GM20431 (cell line): ENCODE measurements around the gene ZNF518B.

Source experiments
- in situ Hi-C: fragments of 300-500 bp; cut with MseI, MboI; formaldehyde crosslinking; loops from one replicate; pipeline ENCODE4 v1.15.0; 2020; ENCODE audit warnings: low sequenced_read_pairs; ENCODE audit not compliant: unreplicated experiment

ZNF518B gene, protein sequence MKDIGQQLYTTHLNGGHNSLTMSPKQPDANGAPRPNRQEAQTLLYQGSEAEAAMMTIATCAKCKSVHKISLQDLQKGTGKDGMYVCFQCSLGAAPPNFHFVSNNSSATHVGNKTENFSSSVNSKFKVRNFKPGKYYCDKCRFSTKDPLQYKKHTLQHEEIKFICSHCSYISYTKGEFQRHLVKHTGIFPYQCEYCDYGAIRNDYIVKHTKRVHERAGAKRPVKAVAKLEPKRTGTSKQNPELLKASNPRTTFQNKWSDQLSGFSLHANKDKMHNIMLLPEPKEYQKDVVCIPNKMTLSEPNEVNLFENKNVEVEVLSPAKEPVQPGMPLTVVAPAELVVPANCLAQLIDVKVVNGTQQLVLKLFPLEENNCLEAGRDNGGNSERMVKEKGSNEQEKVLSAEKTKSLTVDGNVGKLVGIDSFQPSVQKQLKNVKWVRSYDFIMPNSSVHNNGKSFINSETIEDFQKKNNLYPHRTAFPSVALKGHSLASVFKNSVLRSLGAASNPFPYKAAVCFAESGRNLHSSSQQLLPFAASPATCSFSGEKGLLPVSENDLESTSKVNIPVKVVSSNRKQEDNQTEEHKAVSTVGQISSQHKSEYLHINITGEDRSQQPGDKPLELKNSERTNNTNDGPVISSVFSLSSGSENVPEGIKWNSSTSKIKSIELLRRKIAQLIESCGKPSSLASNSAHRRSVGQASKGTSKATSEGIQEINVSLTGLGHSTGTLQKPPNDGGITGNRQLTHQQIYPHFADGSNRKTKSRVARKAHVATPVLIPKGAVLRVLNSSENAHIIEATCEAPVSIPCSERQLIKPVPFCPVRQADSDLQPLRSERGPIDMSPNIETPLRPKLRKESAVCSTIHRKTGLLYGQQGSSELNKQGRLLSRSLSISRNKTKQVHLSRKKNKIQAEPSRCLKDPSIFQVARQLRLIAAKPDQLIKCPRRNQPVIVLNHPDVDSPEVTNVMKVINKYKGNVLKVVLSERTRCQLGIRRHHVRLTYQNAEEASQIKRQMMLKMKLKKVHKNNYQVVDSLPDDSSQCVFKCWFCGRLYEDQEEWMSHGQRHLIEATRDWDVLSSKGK

DNA sequence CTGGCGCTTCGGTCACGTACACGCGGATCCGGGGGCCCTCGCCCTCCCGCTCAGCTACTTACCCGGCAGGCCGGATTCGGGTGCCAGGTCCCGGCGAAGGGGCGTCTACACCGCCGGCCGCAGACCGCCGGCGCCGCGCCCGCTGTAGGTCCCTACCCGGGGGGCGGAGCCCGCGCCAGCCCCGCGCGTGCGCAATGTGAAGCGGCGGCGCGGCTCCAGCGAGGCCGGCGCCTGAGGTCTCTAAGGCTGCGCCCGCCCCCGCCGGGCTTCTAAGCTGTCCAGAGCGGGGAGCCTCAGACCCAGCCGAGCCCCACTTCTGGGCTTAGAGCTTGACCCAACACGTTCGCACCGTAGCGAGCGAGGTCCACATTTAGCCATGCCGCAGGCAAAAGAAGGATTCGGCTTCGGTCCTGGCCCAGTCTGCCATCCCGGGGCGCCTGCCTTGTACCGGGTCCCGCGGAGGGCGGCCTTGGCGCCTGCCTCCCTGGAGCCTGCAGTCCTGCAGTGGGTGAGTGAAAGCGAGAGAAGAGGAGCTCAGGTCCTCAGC lies at the start of gene ZNF518B:
ZNF518B (minus strand) TSS at position 172 of the 547 bp plus-strand sequence. CDS start 11,098 bp downstream, outside the sequence.
- in situ Hi-C loops = no loop called here

DNA sequence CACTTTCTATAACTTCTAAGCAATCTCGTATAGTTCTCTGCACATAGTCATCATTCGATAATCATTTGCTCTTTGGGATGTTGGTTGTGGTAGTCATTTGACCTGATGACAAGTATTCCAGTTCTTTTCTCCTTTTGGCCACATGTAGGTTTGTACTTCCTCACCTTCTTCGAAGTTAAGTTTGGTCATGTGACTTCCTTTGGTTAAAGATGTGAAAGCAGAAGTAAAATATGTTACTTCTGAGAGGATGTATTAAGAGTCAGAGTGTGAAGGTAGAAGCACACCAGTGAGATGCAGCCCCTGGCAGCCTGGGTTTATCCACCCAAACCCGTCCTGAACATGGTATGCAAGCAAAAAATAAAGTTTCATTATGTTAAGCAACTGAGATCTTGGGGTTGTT lies 48.9 kb upstream of the ZNF518B start:
- in situ Hi-C loops = no loop called here

DNA sequence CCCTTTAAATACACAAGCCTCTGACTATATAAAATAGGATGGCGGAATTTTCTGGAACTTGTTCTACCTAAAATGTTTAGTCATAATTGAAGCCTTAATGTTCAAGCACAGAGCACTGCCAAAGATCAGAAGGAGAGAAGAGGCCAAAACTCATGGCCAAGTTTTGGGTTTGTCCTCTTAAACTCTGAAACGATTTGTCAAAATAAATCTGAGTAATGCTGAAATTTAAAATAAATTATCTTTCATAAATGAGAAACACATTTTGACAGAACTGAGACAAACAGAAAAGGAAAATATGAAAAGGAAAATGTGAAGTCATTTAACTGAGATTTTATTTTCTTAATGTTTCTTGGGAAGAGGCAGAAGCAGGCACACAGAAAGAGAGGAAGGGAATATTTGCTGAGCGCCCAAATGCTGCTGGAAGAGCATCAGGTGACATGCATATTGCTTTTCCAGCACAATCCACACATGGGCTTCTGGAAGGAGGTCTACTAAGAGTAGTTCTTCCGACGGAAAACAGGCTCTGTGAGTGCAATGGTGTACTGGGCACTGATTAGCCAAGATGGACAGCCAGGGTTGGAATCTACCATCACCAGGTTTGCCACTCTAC lies 47.4 kb upstream of the ZNF518B start:
- in situ Hi-C loops = no loop called here

DNA sequence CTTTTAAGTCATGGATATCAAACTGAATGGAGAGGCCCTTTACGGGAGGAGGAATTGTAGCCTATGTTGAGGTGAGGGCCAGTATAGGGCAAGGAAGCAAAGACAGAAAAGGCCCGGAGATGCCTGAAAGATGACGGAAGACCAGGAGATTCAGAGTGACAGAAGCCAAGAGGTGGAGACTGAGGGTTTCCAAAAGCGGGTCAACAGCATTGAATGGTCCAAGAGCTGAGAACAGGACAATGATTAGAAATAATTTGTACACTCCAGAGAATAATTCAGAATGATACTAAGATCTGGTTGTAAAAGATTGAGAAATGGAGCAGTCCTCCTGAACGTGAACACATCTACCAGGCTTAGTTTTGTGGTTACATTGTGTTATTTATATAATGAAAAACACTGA lies 45.5 kb upstream of the ZNF518B start:
- in situ Hi-C loops = no loop called here

DNA sequence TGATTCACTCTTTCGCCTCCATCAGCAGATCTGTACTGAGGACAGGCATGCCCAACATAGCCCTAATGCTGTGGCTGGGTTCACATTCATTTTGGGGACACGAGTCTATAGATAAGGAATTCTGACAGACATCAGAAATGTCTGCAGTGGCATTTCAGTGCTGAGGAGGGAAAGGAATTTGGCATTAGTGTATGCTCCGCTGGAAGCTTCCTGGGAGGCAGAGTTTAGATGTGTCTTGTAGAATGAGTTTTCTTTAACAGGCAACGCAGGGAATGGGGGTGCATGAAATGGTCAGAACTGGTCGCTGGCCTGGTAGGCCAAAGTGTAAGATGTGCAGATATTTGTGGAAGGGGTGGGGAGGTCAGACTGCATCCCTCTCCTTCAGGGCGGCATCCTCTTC lies 43.5 kb upstream of the ZNF518B start:
- in situ Hi-C loops = no loop called here

DNA sequence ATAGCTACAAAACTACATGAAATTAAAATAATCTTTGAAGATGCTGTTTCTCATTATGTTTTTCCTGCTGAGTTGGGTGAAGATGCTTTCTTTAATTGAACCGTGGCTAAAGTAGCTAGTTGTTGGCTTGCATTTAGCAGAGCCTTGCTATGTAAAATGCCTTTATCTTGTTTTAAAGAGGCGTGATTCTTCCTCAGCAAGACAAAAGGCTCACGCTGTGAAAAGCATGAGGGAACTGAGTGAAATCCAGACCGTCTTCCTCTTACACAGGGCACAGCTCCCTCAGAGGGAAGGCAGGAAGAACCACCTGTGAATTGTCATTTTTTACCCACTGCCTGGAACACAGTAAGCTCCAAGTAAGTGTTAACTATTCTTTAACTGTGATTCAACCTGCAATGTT lies 39.0 kb upstream of the ZNF518B start:
- in situ Hi-C loops = no loop called here

DNA sequence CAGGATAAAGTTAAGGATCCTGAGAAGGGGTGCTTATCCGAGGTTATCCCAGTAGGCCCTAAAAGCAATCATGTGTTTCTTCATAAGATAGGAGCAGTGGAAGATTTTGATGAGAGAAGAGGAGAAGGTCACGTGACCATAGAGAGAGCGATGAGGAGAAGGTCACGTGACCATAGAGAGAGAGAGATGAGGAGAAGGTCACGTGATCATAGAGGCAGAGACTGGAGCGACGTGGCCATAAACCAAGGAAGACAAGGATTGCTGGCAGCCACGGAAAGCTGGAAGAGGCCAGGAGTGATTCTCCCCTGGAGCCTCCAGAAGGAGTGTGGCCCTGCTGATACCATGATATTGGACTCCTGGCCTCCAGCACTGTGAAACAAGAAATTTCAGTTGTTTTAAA lies 38.4 kb upstream of the ZNF518B start:
- in situ Hi-C loops = no loop called here

DNA sequence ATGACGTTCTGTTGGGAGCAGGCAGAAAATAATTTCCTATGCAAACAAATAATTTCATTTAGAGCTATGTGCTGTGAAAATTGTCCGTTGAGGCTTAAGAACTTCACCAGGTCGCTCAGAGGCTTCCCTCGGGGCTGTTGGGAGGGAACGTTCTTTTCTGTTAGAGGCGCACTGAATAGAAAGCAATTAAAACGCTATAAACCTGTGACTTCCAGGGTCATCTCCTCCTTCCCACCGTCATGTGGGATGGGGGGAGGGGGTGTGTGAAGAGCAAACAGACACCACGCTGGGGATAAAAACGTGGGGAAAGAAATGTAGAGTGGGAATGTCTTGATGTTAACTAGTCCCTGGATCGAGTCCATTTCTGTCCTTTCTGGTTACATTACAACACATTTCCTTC lies 35.2 kb upstream of the ZNF518B start:
- in situ Hi-C loops = no loop called here

DNA sequence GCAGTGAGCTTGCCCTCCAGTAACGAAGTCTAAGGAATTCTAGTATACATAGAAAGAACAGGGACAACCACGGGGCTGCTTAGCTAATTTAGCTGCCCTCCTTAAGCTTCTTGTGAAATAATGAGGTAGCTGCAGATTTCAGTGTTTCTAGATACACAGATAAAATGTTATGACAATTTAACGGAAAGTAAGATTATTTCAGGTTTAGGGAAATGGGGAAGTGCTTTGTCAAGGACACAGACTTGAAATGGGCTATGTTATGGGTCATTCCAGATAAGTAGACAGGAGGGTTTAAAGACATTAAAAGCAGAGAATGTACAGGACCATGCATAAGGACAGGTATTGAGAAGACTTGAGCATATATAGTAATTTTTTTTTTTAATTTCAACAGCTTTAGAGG lies 34.2 kb upstream of the ZNF518B start:
- in situ Hi-C loops = no loop called here

DNA sequence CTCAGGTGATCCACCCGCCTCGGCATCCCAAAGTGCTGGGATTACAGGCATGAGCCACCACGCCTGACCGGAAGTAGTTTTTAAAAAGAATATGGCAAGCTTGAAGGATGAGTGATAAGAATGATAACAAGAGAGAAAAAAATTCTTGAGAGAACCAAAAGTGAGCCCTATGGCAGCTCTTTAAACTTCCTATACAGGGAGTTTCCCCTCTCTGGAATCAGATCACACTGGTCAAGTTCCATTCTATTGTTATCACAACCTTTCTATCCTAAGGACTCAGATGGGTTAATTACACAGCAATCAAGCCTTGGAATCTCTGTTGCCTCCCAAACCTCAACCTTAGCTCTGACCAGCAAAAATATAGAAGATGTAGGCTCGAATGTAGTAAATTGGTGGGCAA lies 33.8 kb upstream of the ZNF518B start:
- in situ Hi-C loops = no loop called here

DNA sequence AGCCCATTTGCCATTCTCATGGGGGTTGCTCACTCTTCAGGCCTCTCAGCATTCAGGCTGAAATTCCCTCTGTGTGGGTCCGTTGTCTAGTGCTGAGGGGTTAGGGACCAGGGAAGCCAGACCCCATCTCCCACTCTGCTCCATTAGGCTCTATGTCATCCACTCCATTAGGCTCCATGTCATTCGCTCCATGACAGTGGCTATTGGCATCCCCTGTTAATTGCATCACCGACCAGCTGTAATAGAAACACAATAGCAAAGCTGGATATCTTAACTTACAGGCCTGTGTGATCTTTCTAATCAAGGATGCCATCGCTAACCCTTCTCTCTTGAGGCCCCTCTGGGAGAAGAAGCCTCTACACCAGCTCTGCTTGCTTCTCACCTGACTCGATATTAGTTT lies 25.7 kb upstream of the ZNF518B start:
- in situ Hi-C loops = no loop called here

DNA sequence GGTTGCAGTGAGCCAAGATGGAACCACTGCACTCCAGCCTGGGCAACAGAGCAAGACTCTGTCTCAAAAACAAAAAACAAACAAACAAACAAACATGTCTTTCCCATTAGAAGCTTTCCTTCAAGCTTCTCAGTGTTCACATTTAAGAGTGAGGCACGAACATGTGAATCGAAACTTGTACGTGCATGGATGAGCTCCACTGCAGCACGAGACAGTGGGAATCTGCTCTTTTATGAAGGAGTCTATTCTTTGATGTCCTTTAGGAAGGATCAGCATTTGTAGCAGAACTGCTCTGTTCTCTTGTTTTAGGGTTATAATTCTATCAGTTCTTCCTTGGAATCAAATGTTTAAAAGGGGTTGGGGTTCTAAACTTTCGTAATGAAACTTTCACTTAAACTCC lies 23.4 kb upstream of the ZNF518B start:
- in situ Hi-C loops = no loop called here

DNA sequence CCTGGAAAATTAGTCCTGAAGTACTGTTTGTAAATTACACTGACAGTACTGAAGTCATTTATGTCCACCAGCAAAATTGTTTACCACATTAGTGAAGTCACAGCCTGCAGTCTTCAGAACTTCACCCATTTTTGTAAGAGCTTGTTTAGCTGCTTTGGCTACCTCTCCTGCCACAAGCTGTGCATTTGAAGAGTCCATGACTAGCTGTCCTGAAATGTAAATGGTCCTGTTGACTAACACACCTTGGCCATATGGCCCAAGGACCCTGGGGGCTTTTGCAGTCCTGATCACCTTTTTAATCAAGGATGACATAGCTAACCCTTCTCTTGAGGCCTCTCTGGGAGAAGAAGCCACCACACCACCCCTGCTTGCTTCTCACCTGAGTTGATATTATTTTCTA lies 21.4 kb upstream of the ZNF518B start:
- in situ Hi-C loops = no loop called here

DNA sequence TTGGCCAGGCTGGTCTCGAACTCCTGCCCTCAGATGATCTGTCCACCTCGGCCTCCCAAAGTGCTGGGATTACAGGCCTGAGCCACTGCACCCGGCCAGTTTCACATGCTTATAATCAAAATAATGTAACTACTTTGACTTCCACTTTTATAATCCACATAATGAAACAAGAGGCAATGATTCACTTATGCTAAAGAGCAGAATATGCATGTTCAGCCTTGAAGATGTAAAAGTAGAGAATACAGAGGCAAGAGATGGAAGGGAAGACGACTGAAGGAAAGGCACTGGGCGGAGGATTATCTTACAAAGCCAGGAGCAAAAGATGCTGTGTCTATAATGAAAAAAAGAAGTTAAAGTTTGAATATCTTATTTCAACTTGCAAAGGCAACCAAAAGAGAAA lies 13.3 kb upstream of the ZNF518B start:
- in situ Hi-C loops = no loop called here

DNA sequence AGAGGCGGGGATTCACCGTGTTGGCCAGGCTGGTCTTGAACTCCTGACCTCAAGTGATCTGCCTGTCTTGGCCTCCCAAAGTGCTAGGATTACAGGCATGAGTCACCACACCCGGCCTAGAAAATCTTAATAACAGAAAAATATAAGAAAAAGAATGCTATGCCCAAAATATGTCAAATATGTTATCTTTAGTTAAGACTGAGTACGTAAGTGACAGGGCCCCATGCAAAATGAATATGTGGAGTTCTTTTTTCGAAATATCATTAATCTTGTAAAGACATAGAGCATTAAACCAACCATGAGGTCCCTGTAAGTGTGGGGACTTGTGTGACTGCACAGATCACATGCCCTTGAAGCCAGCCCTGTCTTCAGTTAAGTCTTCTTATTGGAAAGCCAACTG lies 8.9 kb upstream of the ZNF518B start:
- in situ Hi-C loops = no loop called here

DNA sequence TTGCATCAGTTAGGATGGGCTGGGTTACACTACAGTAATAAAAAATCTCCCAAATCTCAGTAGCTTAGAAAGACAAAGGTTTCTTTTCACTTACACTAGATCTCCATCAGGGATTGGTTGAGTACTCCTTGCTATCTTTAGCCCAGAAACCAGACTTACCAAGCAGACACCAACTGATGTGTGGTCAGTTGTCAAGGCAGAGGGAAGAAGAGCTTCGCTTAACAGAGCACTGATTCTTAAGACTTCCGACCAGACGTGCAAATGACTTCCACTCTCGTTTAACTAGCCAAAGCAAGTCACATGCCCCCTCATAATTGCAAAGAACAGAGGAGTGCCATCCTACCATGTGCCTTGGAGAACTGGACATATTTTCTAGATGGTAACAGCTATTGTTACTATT lies 5.7 kb upstream of the ZNF518B start:
- in situ Hi-C loops = no loop called here

DNA sequence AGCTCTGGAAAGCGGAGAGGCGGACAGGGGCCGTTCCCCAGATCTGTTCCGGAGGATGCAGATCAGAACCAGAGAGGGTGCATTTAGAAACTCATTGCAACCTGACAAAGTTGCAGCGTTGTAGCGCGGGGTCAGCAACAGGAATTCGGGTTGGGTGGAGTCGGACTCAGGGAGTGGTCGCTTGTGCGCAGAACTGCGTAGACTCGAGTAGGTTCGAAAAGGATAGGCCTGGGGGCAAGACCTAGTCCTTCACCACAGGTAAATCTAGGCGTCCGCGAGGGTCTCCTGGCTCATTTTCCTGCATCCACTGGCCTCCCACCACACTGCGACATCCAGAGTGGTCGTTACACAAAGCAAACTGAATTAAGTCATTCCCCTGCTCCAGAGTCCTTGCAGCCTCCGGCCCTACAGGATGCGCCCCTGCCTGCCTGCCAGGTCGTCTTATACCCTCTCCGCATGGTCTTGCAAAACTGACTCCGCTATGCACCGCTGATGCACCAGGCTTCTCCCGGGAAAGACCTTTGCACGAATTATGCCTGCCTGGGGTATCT lies 4.7 kb upstream of the ZNF518B start:
- in situ Hi-C loops = no loop called here

DNA sequence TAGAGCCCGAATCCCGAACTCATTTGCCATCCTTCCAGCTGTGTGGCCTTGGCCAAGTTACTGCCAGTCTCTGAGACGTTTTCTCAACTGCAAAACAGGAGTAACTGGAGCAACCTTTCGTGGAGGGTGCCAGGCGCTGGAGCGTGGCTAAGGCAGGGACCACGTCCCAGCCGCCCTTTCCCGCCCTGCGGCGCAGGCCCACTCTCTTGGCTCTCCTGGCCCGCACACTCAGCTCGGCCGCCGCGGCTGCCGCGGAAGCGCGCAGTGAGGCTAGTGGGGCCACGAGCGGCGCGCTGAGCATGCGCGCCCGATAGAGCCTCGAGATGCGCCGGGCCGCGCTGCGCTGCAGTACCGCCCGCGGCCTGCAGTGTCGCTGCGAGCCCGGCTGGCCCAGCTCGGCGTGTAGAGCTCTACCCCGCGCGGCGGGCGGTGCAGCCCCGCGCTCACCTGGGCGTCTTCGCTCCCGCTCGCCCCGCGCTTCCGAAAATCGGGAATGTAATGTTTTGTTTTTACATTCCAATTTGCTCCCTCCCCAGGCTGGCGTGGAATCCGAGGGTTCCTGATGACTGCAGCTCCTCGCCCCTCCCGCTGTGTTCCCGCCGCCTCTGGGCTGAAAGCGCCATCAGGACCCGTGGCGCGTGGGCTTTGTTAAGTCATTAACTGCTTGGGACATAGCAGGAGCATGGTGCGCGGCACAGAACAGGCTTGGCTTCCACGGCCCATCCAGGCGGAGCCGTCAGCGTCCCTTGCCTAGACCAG lies 4.0 kb upstream of the ZNF518B start:
- in situ Hi-C loops = no loop called here

DNA sequence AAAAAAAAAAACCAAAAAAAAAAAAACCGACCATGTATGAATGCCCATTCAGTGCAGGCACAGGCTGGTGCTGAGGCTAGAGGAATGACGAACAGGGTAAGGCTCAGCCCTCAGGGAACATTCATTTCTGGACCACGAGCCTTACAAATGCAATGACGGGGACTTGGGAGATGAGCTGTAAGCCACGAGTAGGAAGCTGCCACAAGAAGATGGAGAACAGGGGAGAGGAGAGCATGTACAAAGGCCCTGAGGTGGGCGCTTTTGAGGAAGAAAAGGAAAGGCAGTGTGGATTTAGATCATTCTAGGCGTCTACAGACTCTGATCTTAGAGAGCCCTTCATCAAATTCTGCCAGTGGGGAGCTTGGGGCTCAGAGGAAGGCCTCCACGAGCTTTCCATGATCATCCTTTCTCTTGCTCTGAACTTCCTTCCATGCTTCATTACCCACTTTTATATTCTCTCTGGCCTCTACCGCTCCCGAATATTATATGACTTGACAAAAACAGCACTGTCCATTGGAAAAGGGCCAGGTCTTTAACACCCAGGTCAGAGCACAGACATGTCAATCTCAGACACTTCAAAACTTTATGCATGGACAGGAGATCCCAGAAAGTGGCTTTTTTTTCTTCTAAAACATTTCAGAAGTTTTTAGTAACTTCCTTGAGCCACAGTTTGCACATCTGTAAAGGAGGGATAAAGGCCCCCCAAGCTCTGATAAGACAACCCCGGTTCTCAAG lies 3.3 kb upstream of the ZNF518B start:
- in situ Hi-C loops = no loop called here
